ENCODE measurements around the gene CAMKMT.

The CAMKMT gene

DNA sequence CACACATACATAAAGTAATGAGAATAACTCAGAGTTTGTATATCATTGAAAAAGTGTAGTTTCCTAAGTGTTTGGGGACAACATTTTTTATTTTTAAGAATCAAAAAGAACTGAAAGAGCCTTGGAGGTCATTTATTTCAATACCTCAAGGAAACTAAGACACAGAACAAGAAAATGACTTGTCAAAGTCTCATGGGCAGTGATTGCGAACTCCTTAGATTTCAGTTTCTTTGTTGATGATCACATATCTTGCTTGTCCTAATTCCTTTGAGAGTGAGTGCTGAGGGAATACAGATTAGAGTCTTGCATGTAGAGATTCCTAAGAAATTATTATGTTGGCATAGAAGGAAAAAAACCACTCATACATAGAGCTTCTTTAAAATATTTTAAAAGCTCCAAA, 243.8 kb downstream of the CAMKMT start:
- no peak overlapping the region for H3K4me3 ChIP-seq (ENCODE audit: control insufficient read depth, low read depth, low read length)
- TF ChIP-seq, protein P1, sequence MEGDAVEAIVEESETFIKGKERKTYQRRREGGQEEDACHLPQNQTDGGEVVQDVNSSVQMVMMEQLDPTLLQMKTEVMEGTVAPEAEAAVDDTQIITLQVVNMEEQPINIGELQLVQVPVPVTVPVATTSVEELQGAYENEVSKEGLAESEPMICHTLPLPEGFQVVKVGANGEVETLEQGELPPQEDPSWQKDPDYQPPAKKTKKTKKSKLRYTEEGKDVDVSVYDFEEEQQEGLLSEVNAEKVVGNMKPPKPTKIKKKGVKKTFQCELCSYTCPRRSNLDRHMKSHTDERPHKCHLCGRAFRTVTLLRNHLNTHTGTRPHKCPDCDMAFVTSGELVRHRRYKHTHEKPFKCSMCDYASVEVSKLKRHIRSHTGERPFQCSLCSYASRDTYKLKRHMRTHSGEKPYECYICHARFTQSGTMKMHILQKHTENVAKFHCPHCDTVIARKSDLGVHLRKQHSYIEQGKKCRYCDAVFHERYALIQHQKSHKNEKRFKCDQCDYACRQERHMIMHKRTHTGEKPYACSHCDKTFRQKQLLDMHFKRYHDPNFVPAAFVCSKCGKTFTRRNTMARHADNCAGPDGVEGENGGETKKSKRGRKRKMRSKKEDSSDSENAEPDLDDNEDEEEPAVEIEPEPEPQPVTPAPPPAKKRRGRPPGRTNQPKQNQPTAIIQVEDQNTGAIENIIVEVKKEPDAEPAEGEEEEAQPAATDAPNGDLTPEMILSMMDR (IDR thresholded peaks at IDR 0.05; ENCODE audit: control insufficient read depth, insufficient read depth, low read depth, low read length, missing control alignments), result no peak
- DNase-seq (ENCODE audit: low read depth), result no peak

DNA sequence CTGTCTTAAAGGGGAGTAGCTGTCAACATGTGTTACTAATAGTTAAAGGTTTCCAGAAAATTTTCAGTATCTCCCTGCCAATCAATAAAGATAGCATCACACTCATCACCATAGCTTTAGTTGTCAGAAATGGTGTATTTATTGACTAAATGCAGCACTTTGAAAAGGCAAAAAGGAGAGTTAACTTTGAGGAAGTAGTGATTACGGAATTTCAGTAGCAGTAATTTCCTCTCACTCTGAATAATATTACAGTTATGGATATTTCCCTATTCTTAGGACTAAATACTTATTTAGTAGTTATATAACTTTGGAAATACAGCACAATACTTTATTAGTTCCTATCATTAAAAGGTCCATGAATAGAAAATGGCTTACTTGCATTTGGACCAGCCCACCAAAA, 250.5 kb downstream of the CAMKMT start:
- TF ChIP-seq, protein P1 (IDR thresholded peaks at IDR 0.05; ENCODE audit: control insufficient read depth, insufficient read depth, low read depth, low read length, missing control alignments), result no peak
- no peak for DNase-seq (ENCODE audit: low read depth)
- H3K4me3 ChIP-seq (ENCODE audit: control insufficient read depth, low read depth, low read length), result no peak overlapping the region

DNA sequence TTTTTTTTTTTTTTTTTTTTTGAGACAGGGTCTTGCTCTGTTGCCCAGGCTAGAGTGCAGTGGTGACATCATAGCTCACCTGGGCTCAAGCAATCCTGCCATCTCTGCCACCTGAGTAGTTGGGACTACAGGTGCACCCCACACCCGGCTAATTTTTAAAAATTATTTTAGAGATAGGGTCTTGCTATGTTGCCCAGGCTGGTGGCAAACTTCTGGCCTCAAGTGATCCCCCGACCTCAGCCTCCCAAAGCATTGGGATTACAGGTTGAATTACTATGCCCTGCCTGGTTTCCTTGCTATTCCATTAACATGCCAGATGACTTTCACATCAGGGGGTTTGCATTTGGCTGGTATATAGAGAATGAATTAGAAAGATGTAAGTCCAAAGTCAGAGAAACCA, 253.2 kb downstream of the CAMKMT start:
- TF ChIP-seq, protein P1 (IDR thresholded peaks at IDR 0.05; ENCODE audit: control insufficient read depth, insufficient read depth, low read depth, low read length, missing control alignments), result no peak
- H3K4me3 ChIP-seq (ENCODE audit: control insufficient read depth, low read depth, low read length), result no peak overlapping the region
- DNase-seq (ENCODE audit: low read depth), result no peak

DNA sequence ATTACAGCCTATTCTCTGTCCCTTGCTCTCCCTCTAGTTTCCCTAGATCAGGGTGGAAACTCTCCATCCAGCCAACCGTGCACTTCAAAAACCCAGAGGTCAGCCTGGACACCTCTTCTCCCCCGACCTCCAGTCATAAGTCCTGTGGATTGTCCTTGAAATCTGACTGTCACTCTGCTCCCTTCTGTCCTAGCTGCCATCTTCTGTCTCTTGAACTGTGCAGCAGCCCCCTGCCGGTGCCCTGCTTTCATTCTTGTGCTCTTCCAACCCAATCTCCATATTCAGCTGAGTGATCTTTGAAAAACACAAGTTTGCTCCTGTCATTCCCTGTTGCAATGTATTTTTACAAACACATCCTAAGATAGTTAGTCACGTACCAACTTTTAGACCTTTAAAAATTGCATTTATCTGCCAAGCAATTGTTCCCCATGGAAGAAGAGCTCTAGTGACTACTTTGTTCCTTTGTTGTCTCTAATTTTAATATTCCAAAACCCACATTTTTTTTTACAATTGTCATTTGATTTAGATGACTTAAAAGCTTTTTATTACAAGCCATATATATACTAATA, 254.3 kb downstream of the CAMKMT start:
- DNase-seq (ENCODE audit: low read depth), result no peak
- TF ChIP-seq, protein P1 (IDR thresholded peaks at IDR 0.05; ENCODE audit: control insufficient read depth, insufficient read depth, low read depth, low read length, missing control alignments), result no peak
- no peak overlapping the region for H3K4me3 ChIP-seq (ENCODE audit: control insufficient read depth, low read depth, low read length)

DNA sequence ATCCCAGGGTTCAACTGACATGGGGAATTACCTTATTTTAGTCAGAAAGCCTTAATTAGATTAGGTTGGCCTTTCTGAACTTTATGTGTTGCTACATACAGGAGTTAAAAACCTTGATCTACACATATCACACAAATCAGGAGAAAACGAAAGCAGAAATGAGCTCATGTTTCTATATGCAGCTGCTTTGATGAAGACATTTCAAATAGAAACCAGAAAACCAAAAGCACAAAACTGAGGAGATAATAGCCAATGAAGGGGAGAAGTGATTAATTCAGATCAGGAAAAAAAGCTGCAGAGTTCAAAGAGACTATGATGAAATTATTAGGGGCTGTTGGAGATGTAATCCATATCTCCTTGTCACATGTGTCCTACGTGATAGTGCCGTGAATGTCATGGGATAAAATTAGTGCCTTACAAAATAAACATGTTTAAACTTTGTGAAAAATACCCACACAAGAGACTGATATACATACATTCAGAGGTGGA, 255.0 kb downstream of the CAMKMT start:
- no peak for DNase-seq (ENCODE audit: low read depth)
- TF ChIP-seq, protein P1 (IDR thresholded peaks at IDR 0.05; ENCODE audit: control insufficient read depth, insufficient read depth, low read depth, low read length, missing control alignments), result no peak
- no peak overlapping the region for H3K4me3 ChIP-seq (ENCODE audit: control insufficient read depth, low read depth, low read length)

DNA sequence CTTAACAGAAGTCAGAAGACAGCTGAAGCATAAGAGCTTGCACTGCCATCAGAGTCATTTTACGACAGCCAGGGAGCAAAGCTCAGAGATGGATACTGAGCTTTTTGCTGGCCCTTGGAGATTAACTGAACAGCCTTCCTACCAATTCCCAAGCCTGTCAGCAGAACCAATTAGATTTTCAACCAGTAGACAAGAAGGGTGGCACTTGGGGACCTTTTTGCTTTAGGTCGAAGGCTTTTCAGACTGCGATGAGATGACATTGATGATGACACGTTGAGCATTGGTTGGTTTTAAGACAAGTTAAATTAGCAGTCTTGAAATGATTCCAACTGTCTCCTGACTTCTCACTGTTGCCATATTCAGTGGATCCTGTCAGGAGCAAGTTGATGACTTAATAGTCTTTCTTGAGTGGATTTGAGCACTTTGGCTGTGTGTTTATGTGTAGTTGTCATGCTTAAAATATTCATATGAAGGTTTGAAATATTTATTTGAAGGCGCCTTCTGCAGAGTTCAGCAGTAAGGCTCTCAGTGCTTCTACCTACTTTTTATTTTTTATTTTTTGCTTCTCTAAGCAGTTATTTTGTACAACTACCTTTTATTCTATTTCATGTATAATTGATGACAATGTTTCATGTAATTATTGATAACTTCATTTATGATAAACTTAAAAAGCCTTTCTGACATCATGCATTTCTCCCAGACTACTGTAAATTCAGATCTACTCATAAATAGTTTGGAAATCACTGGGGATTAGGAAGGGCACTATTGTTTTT, 256.7 kb downstream of the CAMKMT start:
- TF ChIP-seq, protein P1 (IDR thresholded peaks at IDR 0.05; ENCODE audit: control insufficient read depth, insufficient read depth, low read depth, low read length, missing control alignments), result no peak
- no peak for DNase-seq (ENCODE audit: low read depth)
- no peak overlapping the region for H3K4me3 ChIP-seq (ENCODE audit: control insufficient read depth, low read depth, low read length)
